Epidermal melanocyte (primary cell): ENCODE measurements around the gene TSC1.
"Not testable (repeated sequence)": the region's sequence is repeated elsewhere in the genome, so short reads cannot be mapped to it uniquely, and the experiment has no call there.

Experiments
- DNase-seq: peaks from one replicate; pipeline ENCODE4 v3.0.0; 2011; ENCODE audit warnings: low spot score; ENCODE audit not compliant: insufficient read length

TSC1 gene

DNA sequence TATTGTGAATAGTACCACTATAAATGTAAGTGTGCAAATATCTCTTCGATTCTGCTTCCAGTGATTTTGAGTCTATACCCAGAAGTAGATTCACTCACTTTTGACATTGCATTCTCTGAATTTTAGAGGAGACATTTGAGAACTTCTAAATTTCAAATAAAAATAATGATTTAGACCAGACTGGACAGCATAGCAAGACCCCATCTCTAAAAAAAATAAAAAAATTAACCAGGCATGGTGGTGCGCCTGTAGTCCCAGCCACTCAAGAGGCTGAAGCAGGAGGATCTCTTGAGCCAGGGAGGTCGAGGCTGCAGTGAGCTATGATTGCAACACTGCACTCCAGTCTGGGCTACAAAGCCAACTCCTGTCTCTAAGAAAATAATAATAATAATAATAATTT, 32.2 kb upstream of the TSC1 start:
- DNase-seq, result no peak

DNA sequence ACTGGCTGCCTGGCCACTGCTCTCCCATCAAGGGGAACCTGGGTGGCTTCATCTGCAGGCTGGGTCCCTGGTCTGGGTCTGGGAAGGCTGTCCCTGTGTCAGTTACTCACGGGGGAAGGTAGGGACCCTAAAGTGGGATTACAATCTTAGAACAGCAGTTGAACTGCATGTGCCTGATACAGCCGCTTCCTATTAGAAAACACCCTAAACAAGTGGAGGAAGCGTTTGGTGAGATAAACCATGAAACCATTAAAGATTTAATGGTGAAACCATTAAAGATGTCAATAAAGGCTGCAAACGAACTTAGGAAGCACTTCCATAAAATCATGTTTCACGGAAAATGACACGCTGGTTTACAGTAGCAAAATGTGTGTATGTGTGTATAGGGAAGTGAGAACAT, 31.5 kb upstream of the TSC1 start:
- no peak for DNase-seq

DNA sequence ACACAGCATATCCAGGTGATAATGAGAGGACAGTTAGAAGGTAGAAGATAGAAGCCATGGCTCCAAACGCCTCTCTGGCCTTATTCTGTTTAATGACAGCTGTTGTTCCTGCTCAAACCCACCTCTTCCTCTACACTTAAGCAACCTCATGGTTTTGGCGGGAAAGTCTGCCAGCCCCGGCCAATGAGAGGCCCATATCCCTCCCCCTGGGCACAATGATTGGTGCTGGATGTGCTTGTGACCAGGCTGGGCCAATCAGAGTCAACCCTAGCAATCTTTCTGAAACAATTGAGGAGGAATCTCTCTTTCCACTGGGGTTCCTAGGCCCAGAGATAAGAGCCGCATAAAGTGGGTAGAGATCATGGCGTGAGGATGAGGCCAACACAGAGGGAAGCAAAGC, 29.3 kb upstream of the TSC1 start:
- DNase-seq, result no peak

DNA sequence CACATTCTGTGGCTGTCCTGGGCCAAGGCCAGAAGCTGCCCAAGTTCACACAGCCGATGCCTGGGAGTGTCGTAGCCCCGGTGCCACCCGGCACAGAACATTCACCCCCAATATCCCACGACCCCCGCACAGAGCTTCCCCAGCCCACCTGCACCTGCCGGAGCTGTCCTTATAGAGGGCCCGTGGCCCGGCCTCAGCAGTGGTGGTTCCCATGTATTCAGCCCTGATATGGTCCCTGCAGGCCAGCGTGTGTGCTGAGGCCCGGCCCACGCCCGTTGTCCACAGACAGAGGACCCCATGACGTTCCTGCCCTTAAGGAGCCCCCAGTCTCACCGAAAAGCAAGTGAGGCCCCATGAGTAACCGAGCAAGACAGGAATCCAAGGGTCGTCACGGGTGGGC, 28.8 kb upstream of the TSC1 start:
- DNase-seq, result no peak

DNA sequence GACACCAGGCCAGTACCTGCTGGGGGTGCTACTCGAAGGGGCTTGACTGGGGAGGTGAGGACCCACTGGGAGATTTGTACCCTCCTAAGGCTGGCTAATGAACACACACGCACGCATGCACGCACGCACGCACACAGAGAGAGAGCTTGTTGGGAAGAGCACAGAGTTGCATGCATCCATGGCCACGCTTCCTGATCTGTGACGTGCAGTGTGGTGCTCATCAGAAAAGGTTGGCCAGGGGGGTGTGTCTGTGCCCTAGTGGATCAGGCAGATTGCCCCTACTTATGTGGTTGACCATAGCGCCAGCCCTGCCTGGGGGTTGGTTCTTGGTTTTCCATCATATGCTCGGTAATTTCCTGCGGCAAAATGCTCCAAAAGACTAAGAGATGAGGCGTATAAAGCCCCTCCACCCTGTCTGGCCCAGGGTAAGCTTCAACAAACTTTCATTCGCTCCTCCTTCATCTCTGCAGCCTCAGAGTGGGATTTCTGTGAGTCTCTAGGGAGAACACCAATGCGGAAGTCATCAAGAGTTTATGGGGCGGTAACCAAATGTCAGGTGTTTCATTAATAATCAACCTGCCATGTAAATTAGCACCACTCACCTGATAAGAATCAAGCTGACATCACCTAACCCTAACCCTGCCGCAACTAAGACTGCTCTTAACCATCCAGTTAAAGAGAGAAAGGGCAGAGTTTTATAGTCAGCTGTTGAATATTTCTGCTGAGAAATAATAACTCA, 26.1 kb upstream of the TSC1 start:
- no peak for DNase-seq

DNA sequence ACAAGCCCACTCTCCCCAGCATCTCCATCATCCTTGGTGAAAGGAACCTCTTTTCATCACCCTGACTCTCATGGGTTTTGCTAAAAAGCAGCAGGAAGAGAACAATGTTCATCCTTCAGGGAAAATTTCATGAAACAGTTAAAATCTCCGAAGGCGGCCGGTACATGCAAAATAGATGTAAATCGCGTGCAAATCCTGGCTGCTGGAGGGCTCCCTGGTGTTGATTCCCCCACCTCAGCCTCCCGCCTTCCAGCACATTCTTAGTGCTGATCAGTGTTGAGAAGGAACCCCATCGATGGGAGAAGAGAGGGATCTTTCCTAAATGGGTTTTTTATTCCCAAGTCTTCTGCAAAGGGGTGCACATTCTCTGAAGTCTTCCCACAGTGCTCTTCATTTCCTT, 25.4 kb upstream of the TSC1 start:
- DNase-seq, result no peak

DNA sequence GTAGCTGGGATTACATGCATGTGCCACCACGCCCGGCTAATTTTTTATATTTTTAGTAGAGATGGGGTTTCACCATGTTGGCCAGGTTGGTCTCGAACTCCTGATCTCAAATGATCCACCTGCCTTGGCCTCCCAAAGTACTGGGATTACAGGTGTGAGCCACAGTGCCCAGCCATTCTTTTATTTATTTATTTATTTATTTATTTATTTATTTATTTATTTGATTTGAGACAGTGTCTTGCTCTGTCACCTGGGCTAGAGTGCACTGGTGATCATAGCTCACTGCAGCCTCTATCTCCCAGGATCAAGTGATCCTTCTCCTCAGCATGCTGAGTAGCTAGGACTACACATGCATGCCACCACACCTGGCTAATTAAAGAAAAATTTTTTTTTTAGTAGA, 23.5 kb upstream of the TSC1 start:
- not testable (repeated sequence) for DNase-seq

DNA sequence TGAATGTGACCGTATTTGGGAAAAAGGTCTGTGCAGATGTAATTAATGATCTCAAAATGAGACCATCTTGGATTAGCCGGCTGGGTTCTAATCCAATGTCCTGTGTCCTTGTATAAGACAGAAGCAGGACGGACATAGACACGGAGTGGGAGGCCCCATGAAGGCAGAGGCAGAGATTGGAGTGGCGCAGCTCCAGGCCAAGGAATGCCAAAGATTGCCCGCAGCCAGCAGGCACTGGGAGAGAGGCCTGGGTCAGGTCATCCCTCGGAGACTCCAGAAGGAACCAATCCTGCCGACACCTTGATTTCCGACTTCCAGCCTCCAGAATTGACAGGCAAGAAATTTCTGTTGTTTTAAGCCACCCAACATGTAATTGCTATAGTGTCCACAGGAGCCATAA, 21.1 kb upstream of the TSC1 start:
- no peak for DNase-seq

DNA sequence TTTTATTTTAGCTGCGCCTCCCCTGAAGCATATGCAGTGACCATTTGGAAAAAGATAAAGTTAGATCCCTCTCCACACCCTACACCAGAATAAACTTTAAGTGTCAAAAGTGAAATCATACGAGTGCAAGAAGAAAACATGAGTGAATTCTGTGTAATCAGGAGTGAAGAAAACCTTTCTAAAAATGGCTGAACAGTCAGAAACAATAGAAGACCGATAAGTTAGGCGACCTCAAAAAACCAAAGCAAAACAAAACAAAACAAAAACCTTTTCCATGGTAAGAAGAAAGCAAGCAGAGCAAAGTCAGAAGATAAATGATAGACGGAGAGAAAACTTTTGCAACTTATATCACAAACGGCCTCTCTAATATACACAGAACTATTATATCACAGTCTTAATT, 16.6 kb upstream of the TSC1 start:
- DNase-seq, result no peak

DNA sequence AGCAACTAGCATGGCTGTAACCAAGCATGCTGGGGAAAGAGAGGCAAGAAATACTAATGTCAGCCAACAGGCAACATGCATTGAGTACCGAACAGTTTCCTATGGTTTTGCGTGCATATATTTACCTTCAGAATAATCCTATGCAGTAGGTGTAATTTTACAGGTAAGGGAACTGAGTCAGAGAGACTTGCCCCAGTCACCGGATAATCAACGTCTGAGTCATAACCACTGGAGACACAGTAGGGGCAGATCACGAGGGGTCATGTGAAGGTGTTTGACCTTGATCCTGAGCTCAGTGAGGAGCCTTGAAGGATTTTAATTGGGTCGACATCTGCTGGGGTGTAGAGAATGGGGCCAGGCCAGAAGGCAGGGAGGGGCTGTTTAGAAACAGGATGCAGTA, 13.4 kb upstream of the TSC1 start:
- no peak for DNase-seq

DNA sequence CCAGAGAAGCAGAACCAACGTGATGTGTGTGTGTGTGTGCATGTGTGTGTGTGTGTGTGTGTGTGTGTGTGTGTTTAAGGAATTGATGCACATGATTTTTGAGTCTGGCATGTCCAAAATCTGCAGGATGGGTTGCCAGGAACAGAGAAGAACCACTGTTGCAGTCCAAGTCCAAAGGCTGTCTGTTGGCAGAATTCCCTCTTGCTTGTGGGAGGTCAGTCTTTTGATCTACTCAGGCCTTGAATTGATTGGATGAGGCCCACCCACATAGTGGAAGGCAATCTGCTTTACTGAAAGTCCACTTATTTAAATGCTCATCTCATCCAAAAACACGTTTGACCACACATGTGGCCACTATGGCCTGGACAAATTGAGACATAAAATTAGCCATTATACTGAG, 11.4 kb upstream of the TSC1 start:
- no peak for DNase-seq

DNA sequence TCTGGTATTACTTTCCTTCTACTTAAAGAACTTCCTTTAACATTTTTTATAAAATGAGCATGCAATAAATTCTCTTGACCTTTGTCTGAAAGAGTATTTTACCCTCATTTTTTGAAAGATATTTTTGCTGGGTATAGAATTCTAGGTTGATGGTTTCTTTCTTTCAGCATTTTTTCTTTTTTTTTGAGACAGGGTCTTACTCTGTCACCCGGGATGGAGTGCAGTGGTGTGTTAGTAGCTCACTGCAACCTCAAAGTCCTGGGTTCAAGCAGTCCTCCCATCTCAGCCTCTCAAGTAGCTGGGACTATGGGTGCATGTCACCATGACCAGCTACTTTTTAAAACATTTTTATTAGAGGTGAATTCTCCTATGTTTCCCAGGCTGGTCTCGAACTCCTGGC, 10.7 kb upstream of the TSC1 start:
- DNase-seq, result no peak

DNA sequence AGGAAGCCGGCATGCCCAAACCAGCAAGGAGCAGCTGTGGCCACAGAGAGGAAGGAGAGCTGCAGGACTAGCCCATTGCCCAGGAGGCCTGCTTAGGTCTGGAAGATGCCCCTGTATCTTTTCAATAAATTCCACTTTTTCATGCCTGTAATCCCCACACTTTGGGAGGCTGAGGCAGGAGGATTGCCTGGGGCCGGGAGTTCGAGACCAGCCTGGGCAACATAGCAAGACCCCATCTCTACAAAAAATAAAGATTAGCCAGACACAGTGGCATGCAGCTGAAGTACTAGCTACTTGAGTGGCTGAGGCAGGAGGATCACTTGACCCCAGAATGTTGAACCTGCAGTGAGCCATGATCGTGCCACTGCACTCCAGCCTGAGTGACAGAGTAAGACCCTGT, 5.3 kb upstream of the TSC1 start:
- no peak for DNase-seq

DNA sequence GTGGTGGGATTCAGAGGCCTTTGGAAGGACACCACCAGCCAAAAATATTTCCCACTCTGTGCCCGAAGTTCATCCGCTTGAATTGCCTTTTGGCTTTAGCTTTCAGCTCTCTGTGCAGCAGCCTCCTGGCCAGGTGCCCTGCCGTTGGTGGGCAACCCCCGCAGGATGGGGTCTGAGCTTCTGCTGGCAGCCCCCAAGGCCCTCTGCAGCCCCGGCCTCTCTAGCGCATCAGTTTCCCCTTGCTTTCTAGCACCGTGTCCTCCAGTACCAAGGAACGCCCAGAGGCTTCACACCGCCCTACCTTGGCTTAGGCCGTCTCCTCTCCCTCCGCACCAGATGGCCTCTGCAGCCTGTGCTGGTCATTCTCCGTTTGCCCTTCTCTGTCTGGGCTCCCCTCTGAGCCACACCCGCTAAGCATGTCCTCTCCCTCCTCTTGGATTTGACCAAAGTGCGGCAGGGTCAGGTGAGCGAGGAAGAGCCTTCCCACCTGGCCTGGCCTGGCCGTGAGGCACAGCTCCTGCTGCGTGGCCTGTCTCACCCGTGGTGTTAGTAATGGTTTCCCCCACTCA, 4.2 kb upstream of the TSC1 start:
- no peak for DNase-seq

DNA sequence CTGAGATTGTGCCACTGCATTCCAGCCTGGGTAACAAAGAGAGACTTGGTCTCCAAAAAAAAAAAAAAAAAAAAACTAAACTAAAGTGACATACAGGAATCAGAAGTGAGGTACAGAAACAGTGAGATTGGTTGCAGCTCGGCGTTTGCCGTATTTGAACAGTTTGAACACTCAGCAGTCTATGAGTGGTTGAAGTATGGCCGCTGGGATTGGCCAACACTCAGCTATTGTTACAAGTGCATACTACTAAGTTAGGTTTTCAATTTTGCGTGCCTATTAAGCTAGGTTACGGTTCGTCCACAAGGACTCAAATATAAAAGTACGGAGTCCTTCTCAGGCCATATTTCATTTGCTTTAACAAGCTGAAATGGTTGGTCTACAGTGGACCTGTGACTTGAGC, 3.3 kb upstream of the TSC1 start:
- DNase-seq, result no peak

DNA sequence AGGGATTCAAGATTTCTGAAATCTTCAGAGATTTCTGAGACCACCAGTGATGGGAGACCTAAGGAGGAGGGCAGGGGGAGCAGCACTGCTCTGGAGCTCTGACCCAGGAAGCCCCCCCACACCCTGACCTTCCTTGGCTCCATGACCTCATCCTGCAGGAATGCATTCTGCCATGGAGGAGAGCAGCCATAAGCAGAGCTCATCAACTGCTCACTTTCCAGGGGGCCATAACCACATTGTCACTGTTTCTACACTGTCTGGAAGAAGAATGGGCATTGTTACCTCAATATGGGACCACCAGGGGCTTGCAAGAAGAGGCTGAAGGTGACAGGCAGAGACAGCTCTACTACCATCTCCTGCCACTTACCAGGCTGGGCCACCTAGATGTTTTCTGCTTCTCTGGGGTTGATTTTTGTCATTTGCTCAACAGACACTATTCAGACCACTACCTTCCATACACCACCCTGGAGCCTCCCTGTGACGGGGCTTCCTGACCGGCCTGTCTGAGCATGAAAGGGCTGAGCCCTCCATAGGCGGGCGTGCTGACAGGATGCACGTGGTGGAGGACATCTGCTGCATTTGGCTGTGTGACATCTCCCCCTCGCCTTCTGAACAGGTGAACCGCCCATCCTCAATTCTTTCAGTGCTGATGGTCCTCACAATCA, 2.3 kb upstream of the TSC1 start:
- no peak for DNase-seq

DNA sequence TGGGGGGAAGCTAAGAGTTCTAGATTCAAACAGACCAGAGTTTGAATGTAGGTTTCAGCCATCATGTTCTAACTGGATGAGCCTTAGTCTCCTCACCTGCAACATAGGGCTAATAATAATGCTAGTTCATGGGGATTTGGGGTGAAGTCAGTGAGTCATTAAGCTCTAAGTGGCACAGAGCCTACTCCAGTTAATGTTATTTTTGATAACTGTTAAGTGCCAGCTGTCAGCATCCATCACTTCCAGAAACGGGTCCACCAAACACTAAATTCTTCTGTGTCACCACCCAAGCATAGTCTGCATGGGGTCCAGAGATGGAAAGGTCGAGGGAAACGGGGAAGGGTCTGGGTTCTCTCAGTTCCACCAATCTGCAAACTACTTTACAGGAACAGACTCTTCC, 1.8 kb upstream of the TSC1 start:
- no peak for DNase-seq

DNA sequence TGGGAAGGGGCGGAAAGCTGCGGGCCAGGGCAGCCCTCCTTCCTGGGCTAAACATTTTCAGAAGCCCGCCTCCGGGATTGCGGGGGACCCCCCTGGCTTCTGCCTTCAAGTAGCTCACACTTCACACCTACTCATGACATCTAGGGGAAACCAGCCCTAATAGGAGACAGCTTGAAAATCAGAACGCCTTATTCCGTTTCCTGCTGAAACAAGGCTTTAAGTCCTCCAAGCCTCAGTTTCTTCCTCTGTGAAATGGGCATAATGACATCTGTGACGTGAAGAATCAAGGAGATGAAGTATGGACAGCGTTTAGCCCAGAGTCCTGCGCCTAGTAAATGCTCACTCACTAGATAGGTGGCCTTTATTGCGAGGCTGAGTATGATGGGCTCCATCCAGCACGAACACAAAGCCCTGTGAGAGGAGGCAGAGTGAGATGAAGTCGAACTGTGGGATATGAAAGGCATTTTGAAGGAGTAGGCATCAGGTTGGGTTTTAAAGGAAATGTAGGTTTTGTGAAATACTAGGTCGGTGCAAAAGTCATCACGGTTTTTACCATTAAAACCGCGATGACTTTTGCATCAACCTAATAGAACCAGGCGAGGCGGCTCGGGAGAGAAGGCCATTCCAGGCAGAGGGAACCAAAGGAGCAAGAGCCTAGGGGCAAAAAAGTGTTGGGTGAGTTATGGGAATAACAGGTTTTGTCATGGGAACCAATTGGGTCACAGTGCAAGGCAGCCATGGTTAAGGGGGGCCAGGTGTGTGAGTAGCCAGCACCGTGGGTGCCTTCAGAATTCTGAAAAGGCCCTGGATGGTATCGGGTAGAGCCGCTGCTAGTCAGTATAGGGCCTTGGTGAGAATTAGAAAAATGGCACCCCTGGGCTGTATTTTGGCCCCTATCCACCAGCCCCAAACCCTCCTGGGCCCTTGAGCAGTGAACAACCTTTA, 1.0 kb upstream of the TSC1 start:
- DNase-seq, result no peak

DNA sequence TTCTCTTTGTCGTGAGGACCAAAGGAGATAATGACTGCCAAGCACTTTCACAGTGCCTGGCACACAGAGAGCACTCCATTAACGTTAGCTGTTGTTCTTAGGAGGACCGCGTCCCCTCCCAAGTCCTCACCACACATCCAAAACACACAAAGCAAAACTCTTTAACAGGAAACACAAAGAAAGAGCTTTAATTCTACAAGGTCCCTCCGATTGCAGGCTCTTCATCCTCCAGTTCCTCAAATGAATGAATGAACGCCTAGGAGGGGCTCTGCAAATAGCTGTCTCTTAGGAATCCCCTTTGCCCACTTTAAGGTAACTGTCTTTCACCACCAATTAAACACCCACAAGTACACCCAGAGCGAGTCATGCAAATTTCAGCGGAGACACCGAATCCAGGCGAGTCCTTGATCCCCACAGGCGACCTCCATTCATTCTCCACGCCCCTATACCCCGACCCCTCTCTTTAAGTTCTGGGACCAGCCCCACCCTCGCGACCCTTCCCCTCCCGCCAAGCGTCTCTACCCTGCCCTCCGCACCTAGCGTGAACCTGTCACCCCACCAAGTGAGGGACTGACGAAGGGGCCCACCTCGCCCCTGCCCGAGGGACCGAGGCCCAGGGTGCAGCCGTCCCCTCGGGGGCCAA, 644 bp downstream of the TSC1 start:
- no peak for DNase-seq

DNA sequence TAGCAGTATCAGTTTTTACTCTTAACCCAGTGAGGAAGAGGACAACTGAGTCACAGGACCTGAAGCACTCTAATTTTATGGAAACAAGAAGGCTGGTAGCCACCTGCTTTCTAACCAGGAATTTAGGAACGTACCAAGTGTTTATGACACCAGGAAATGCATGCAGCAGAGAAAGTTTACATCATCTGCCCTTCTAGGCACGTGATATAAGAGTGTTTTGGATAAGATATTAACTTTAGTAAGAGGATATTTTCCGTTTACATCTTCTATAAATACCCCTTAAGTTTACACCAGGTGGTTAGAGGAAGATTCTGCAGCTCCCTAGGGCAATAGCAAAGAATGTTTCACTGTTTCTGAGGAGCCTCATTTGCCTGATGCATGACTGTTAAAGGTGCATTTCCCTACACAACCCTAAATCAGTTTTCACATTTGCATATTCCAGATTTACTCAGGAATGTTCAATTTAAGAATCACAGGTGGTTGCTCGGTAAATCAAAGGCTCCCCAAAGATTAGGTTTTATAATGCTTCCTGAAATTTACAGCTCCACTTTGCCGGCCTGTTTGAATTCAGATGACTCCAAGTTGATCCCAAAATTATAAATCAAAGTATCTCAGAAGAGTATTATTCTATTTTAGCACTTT, 1.8 kb downstream of the TSC1 start:
- no peak for DNase-seq

DNA sequence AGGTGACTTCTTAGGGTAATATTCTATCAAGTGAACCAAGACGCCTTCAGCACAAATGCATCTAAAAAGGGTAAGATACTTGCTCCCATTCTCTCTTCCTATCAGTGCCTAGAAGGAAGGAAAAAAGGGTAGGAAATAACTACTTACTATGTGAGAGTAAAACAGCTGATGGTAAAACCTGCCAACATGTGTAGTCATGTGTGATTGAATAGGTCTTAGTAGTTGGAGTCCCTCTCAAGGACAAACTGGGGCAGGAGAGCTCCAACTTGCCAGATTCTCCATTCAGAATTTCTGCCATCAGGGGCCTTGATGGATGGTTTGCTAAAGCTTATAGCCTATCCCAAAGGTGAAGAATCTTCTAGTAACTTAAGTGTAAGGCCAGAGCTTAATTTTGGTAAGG, 5.2 kb downstream of the TSC1 start:
- no peak for DNase-seq
